ENCODE data around the gene LYST.
"Not testable (repeated sequence)": the region's sequence is repeated elsewhere in the genome, so short reads cannot be mapped to it uniquely, and the experiment has no call there.

Gene LYST

DNA sequence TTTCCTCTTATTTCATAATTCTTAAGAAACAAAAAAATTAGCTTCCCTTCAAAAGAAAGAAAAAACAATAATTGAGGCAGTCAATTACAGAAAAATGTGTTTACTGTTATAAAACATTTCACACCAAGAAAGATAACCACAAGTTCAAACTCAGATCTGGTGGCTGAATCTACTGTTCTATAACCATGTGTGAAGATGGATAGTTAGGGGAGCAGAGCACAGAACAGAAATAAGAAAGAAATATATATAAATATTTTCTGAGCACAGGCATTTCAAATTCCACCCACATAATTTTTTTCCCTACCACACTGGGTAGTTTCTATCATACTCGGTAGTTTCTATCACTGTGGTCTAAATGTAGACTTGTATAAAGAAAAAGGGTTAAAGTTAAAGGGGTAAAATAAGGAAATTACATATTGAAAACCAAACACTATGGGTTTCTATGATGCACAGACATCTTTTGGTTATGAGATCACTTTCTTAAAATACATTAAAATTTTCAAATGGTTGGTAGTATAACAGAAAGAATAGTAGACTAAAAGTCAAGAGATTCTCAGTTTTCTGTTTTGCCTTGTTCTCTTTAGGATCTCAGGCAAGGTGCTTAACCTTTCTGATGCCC, 10.8 kb downstream of the LYST start:
- H3K36me3 Mint-ChIP-seq, result peaks cover 17% of the 10 kb centered on the region
- H3K9me3 Mint-ChIP-seq, result peaks cover 3% of the 10 kb centered on the region
- no peak for DNase-seq (ENCODE audit: low spot score in 2 of 2)
- no peak overlapping the region for H3K4me3 Mint-ChIP-seq
- peak; percentile 82 for ATAC-seq
- no peak overlapping the region for H3K27ac Mint-ChIP-seq
- H3K4me1 Mint-ChIP-seq, result peaks cover 32% of the 10 kb centered on the region

DNA sequence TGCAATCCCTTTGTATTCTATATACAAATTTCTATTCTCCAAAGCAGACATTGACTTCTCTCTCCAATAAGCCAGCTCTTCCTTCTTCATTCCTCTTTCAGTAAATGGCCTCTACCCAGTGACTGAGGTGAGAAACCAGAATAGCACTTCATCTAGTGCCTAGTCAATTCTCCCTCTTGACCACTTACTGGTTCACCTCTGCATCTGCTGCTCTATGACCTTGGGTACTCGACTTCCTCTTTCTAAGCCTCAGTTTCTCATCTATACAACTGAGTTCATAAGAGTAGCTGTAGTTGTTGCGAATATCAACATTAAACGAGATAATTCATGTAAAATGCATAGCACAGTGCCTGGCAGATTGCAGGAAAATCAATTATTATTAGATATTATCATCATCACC, 12.4 kb downstream of the LYST start:
- DNase-seq (ENCODE audit: low spot score in 2 of 2), result no peak
- Mint-ChIP-seq H3K27ac (no peak overlapping the region), H3K4me3 (peak overlapping the region; percentile 11), H3K9me3 (peaks cover 3% of the 10 kb centered on the region), H3K4me1 (peaks cover 47% of the 10 kb centered on the region), H3K36me3 (peaks cover 20% of the 10 kb centered on the region)
- ATAC-seq, result peak; percentile 45

DNA sequence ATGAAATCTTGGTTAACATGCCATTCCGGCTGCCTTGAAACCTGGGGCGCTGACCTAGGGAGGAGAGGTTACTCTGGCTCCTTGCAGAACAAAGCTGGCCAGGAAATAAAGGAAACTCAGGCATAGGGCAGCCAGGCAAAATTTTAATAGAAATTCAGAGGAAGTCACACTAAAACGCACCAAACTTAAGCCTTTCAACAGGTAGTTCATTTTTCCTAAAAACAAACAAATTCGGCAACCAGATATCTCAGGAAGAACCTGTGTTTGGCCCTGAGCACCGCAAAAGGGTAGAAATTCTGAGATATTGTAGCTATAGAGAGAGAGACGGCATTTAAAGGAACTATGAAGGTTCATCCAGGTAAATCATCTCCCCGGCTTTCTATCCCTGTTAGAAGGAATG, 13.1 kb downstream of the LYST start:
- H3K9me3 Mint-ChIP-seq, result peaks cover 3% of the 10 kb centered on the region
- H3K36me3 Mint-ChIP-seq, result peaks cover 20% of the 10 kb centered on the region
- H3K4me3 Mint-ChIP-seq, result peak overlapping the region; percentile 11

DNA sequence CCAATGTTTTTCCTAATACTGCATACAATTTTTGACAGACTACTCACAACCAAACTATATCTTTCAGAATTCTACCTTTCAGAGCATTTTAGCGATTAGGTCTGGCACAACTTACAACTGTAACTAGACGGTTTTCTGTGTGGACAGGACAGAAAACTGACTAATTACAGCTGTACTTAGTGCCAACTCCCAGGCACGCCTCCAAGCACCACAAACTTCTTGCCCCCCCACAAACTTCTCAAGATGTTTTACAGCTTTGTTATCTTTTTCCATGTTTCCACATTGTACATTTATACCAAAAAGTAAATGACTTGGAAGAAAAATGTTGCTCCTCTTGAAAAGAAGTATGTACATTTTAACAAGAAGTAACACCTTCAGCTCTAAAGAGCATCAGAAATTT, 13.8 kb downstream of the LYST start:
- H3K9me3 Mint-ChIP-seq, result peaks cover 3% of the 10 kb centered on the region
- ATAC-seq, result no peak

More for the DNA sequence above, 13.1 kb downstream of the LYST start:
- ATAC-seq (no peak), DNase-seq (ENCODE audit: low spot score in 2 of 2) (no peak)
- H3K27ac Mint-ChIP-seq, result no peak overlapping the region
- H3K4me1 Mint-ChIP-seq, result peaks cover 54% of the 10 kb centered on the region

DNA sequence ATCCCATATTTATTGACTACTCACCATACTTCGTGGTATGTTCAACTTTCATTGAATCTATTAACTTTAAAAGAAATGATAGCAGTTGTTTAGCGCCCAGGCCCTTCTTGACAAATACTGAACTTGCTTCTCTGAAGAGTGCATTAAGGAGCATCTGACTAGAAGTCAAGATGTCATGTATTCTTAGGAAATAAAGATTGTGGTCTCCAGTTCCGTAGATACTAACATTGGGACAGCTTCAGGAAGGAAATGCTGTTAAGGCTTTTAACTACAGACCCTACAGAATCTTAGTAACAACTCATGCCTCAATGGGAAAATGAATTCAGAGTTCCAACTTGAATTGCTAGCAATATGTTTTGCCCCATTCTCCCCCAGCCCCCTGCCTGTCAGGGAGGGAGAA, 14.8 kb downstream of the LYST start:
- ATAC-seq (no peak), DNase-seq (ENCODE audit: low spot score in 2 of 2) (no peak)
- H3K9me3 Mint-ChIP-seq, result no peaks in the 10 kb centered on the region
- H3K4me1 Mint-ChIP-seq, result peaks cover 72% of the 10 kb centered on the region
- no peak overlapping the region for H3K27ac Mint-ChIP-seq
- H3K36me3 Mint-ChIP-seq, result peaks cover 14% of the 10 kb centered on the region
- H3K4me3 Mint-ChIP-seq, result no peak overlapping the region

More for the DNA sequence above, 13.8 kb downstream of the LYST start:
- H3K4me1 Mint-ChIP-seq, result peaks cover 62% of the 10 kb centered on the region
- peak overlapping the region; percentile 24 for H3K27ac Mint-ChIP-seq
- H3K36me3 Mint-ChIP-seq, result peaks cover 18% of the 10 kb centered on the region
- DNase-seq (ENCODE audit: low spot score in 2 of 2), result no peak
- H3K4me3 Mint-ChIP-seq, result no peak overlapping the region

DNA sequence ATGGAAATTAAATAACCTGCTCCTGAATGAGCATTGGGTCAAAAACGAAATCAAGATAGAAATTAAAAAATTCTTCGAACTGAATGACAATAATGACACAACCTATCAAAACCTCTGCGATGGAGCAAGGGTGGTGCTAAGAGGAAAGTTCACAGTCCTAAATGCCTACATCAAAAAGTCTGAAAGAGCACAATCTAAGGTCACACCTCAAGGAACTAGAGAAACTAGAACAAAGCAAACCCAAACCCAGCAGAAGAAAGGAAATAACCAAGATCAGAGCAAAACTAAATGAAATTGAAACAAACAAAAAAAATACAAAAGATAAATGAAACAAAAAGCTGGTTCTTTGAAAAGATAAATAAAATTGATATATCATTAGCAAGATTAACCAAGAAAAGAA, 18.5 kb downstream of the LYST start:
- Mint-ChIP-seq H3K36me3 (peaks cover 22% of the 10 kb centered on the region), H3K4me1 (peaks cover 74% of the 10 kb centered on the region), H3K4me3 (peak overlapping the region; percentile 56), H3K27ac (peak overlapping the region; percentile 74)
- H3K9me3 Mint-ChIP-seq; DNase-seq (ENCODE audit: low spot score in 2 of 2); ATAC-seq: not testable (repeated sequence)

DNA sequence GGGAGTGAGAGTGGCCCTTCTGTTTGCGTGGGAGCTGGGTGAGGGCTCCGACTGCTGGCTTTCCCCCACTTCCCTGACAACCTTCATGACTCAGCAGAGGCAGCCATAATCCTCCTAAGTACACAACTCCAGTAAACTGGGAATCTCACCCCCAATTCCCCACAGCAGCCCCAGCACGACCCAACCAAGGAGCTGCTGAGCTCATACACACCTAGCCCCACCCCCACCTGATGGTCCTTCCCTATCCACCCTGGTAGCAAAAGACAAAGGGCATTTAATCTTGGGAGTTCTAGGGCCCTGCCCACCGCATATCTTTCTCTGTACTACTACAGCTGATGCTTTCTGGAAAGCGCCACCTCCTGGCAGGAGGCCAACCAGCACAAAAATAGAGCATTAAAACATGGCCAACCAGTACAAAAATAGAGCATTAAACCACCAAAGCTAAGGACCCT, 21.0 kb downstream of the LYST start:
- Mint-ChIP-seq H3K4me1 (peaks cover 75% of the 10 kb centered on the region), H3K27ac (peak overlapping the region; percentile 74), H3K36me3 (peaks cover 27% of the 10 kb centered on the region)
- not testable (repeated sequence) for DNase-seq (ENCODE audit: low spot score in 2 of 2); ATAC-seq; H3K4me3 Mint-ChIP-seq; H3K9me3 Mint-ChIP-seq

DNA sequence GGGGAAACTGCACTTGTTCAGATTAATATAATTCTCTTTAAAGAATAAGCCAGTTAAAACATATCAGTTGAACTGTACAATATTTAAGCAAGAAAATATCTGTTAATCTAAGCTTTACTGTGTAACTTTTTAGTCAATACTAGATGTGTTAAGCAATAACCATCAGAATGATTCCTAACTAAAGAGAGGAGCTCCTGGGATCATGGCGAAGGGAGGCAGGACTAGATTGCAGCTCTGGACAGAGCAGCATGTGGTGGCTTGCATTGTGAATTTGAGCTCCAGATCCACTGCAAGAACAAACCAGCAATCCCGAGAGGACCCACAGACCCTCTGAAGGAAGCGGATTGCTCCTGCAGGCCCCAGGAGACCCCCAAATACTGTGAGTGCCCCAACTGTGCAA, 21.9 kb downstream of the LYST start:
- peaks cover 33% of the 10 kb centered on the region for H3K36me3 Mint-ChIP-seq
- peaks cover 3% of the 10 kb centered on the region for H3K9me3 Mint-ChIP-seq
- no peak for ATAC-seq
- H3K4me3 Mint-ChIP-seq, result no peak overlapping the region
- peaks cover 74% of the 10 kb centered on the region for H3K4me1 Mint-ChIP-seq
- H3K27ac Mint-ChIP-seq, result peak overlapping the region; percentile 74
- no peak for DNase-seq (ENCODE audit: low spot score in 2 of 2)

DNA sequence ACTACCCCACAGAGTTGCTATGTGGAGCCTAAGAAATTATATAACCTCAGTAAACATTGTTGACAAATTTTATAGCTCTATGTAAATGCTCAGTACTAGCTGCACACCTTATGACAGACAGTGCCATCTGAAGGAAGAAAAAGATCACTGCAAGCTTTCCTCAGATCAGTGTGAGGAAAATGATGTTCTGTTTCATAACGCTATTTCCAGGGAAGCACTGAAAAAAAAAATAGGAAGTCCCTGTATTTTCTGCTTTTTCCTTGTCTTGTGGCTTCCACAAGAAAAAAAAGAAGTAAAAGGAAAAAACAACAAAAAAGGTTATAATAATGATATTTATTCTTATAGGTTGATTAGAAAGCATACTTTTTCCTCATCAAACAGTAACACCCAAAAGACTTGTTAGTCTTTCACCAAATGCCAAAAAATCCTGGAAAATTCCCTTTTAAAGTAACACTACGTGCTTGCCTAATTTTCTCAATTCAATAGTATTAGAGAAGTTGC, 23.2 kb downstream of the LYST start:
- H3K4me1 Mint-ChIP-seq, result peaks cover 70% of the 10 kb centered on the region
- DNase-seq (ENCODE audit: low spot score in 2 of 2) (no peak), ATAC-seq (peak; percentile 64)
- no peak overlapping the region for H3K27ac Mint-ChIP-seq
- H3K36me3 Mint-ChIP-seq, result peaks cover 34% of the 10 kb centered on the region
- peaks cover 3% of the 10 kb centered on the region for H3K9me3 Mint-ChIP-seq
- no peak overlapping the region for H3K4me3 Mint-ChIP-seq

DNA sequence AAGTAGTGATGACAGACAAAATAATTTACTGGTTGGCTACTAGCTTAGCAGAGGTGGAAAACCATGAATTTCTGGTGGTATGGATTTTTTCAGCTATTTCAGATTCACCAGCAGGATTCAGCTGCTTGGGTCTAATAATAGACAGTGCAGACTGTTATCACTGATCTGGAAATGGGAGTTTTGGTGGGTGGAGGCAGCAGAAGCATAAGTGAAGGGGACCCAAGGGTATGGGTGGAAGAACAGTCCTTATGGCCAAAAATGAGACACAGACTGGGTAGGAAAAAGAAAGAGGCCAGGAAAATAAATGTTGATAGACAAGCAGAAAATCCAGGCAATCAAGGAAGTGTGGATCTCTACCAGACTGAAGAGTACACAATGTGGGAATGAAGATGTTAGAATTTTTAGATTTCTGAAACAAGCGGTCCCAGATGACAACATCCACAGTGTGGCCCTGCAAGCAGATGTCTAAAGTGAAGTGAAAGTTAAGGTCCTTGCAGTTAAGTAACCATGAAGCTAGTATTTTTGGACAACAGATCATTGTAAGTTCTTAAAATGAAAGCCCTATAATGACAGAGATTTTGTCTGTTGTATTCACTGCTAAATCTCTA, 24.7 kb downstream of the LYST start:
- Mint-ChIP-seq H3K36me3 (peaks cover 30% of the 10 kb centered on the region), H3K9me3 (peaks cover 3% of the 10 kb centered on the region), H3K27ac (peak overlapping the region; percentile 9), H3K4me3 (no peak overlapping the region), H3K4me1 (peaks cover 57% of the 10 kb centered on the region)
- ATAC-seq, result no peak
- no peak for DNase-seq (ENCODE audit: low spot score in 2 of 2)

DNA sequence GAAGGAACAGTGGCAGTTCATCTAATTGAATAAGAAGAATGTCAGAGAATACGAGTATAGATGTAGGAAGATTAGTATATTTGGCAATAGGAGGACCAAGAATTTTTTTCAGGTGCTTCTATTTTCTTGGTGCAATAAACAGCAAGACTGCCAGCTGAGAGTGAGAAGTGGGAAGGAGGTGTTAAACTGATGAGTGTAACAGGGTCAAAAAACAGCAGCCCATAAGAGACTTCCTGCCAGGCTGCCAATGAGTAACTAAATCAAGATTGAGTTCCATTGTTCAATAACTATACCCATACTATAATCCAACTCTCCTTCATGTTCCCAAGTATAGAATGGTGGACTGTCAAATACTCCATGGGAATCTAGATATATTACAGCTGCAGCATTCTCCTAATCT, 28.7 kb downstream of the LYST start:
- H3K36me3 Mint-ChIP-seq, result peaks cover 20% of the 10 kb centered on the region
- ATAC-seq (peak; percentile 96), DNase-seq (ENCODE audit: low spot score in 2 of 2) (peak in 1 of 2 donors; percentile 48)
- no peak overlapping the region for H3K4me3 Mint-ChIP-seq
- H3K4me1 Mint-ChIP-seq, result peaks cover 40% of the 10 kb centered on the region
- H3K27ac Mint-ChIP-seq, result no peak overlapping the region
- H3K9me3 Mint-ChIP-seq, result no peaks in the 10 kb centered on the region

DNA sequence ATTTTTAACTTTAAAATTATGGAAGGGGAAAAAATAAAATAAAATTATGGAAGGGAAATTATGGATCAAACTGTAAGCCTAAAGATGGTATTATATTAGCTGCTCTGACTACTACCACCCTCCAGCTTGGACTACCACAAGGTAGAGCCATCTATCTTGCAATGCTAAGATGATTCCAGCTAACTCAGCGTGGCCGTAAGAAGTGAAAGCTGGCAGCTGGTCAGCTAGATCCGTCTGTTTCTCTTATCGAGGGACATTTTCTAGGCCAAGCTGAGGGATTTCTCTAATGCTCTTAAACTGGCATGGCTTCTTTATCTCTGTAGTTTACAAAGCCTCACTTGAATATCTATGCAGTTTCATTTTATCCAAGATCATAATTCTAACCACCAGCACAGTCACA, 31.5 kb downstream of the LYST start:
- no peak for DNase-seq (ENCODE audit: low spot score in 2 of 2)

DNA sequence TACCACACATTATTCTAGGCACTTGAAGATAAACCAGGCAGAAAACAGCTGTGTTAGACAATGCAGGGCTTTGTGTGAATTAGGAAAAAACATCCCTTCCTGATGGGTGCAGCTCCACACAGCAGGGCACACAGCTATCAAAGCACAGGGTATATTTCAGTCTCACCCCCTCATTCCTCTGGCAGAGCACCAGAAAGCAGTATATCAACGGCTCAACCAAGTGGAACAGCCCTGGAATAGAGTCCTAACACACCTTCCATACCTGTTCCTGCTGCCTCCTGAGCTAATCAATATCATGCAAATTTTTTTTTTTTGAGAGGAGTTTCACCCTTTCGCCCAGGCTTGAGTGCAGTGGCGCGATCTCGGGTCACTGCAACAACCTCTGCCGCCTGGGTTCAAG, 32.1 kb downstream of the LYST start:
- H3K4me3 Mint-ChIP-seq, result no peak overlapping the region
- no peak for ATAC-seq
- H3K4me1 Mint-ChIP-seq, result peaks cover 21% of the 10 kb centered on the region
- no peak overlapping the region for H3K27ac Mint-ChIP-seq
- no peaks in the 10 kb centered on the region for H3K9me3 Mint-ChIP-seq
- H3K36me3 Mint-ChIP-seq, result no peaks in the 10 kb centered on the region
- peak in 1 of 2 donors; percentile 38 for DNase-seq (ENCODE audit: low spot score in 2 of 2)

More for the DNA sequence above, 31.5 kb downstream of the LYST start:
- Mint-ChIP-seq H3K9me3 (no peaks in the 10 kb centered on the region), H3K36me3 (peaks cover 6% of the 10 kb centered on the region), H3K4me1 (peaks cover 27% of the 10 kb centered on the region), H3K4me3 (no peak overlapping the region), H3K27ac (no peak overlapping the region)
- no peak for ATAC-seq

DNA sequence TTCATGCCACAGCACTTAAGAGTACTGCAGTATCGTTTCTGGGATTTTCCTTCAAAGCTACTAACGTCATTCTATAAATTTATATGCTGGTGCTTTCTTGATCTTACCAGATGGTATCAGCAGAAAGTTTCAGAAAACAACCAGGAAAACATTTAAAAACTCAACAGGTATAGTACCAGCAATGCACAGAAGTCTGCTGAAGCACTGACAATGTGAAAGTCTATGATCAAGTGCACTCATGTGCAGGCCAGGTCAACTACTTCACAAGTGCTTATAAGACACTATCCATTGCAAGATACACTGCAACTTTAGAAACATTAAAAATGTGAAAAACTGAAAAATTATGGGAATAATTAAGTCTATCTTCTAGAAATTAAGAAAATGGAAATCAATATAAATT, 34.7 kb downstream of the LYST start:
- Mint-ChIP-seq H3K4me1 (peaks cover 11% of the 10 kb centered on the region), H3K9me3 (no peaks in the 10 kb centered on the region), H3K4me3 (no peak overlapping the region), H3K27ac (no peak overlapping the region), H3K36me3 (no peaks in the 10 kb centered on the region)
- DNase-seq (ENCODE audit: low spot score in 2 of 2) (no peak), ATAC-seq (no peak)

DNA sequence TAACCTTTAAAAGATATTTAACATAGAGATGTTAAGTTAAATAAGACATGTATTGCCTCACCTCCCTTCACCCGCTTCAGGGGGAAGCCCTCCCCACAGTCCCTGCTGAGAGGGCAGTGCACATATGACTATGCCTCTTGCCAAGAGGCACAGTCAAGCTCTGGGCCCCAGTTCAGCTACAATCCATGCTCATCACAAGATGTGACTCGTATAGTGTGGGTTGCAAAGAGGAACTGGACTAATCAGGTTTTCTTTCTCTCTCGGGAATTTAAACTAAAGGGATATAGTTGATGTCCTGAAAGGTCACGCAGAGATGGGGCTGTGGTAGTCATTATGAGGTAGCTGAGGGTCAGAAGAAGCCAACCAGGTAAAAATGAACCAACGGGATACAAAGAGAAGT, 35.6 kb downstream of the LYST start:
- DNase-seq (ENCODE audit: low spot score in 2 of 2), result peak in 1 of 2 donors; percentile 54
- Mint-ChIP-seq H3K4me3 (peak overlapping the region; percentile 6), H3K9me3 (no peaks in the 10 kb centered on the region), H3K36me3 (no peaks in the 10 kb centered on the region), H3K27ac (peak overlapping the region; percentile 40), H3K4me1 (peaks cover 15% of the 10 kb centered on the region)
- ATAC-seq, result peak; percentile 100

Data from stimulated activated effector memory CD8-positive, alpha-beta T cell treated with anti-CD3 and anti-CD28 coated beads, Interleukin-12 subunit alpha, Interleukin-12 subunit beta, amount 100 ng/mL, for 72 hours (primary cell).